Stimulated activated CD4-positive, alpha-beta T cell treated with anti-CD3 and anti-CD28 coated beads, Interleukin-4, amount 100 ng/mL, for 48 hours (primary cell): Measurements from ENCODE around the gene TRIM26.
"Not testable (repeated sequence)": the region's sequence is repeated elsewhere in the genome, so short reads cannot be mapped to it uniquely, and the experiment has no call there.

Experiments used
- DNase-seq, 2 donors: peaks; one replicate each; pipeline ENCODE4 v3.0.0-alpha.2; 2020; ENCODE audit warnings: low read depth in 2 of 2

The TRIM26 gene

DNA sequence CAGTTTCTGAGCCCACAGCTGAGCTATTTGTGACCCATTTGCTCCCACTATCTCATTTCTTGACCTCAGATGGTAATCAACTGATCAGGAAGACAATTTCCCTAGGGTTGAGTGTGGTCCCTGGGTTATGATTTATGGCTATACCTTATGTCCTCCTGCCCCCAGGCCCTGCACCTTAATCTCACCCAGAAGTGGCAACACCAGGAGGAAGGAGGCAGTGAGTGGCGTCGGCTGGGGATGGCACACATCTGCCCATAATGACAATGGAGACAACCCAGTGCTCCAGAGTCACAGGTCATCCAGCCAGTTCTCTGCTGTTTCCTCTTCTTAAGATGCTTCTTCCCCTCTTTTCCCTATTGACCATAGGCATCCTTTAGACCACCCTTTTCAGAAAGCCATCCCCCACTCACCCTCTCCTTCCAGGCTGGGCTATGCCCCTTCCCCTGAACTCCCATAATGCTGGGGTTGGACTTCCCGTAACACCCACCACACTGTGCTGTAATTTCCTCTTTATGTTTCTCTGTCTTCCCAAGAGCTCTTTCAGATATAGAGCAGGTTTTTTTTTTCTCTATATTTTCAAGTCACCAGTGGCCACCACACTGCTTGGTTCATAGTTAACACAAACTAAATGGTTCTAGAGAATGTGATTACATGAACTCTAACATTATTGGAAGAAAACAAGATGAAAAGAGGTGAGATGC, 60.1 kb downstream of the TRIM26 start:
- no peak for DNase-seq

DNA sequence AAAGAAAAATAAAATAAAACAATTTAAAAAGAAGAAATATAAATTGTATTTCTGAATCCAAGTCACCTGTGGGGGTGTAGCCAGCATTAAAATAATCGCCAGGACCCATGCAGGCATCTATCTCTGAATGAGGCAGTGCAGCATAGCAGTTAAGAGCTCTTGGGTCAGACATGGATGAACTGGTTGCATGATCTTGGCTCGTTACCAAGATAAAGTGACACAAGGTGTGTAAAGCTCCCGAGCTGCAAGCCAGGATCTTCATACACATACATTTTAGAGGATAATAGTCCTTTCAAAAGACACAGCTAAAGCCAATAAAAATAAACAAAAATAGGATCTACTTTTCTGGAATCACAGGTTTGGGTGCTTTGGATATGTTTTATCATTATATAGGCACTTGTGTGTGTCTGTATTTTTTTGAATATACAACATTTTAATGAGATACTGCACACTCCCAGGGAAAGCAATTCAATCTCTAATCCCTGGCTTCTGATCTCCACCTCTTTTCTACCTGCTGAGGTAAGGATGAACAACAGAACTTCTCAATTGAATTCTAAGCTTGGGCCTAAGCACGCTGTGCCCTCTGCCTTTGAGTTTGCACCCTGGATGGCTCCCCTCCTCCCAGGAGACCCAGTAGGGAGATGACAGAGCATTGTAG, 61.1 kb downstream of the TRIM26 start:
- no peak for DNase-seq

DNA sequence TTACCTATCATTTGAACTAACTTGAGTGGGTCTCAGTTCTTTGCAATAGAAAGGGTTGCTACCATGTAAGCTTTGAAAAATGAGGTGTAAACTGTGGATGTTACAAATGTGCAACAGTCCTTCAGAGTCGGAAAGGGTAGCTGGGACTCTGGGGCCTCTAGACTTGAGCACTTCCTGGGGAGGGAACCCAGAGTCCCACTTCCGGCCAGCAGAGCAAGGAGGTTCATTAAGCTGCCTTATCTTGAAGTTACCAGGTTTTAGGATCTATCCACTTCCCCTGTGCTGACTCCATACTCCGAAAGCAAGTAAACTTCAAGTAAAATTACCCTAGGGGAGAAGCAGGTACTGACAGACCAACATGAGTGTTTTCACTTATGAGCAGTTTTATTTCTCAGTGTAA, 61.6 kb downstream of the TRIM26 start:
- DNase-seq = no peak

DNA sequence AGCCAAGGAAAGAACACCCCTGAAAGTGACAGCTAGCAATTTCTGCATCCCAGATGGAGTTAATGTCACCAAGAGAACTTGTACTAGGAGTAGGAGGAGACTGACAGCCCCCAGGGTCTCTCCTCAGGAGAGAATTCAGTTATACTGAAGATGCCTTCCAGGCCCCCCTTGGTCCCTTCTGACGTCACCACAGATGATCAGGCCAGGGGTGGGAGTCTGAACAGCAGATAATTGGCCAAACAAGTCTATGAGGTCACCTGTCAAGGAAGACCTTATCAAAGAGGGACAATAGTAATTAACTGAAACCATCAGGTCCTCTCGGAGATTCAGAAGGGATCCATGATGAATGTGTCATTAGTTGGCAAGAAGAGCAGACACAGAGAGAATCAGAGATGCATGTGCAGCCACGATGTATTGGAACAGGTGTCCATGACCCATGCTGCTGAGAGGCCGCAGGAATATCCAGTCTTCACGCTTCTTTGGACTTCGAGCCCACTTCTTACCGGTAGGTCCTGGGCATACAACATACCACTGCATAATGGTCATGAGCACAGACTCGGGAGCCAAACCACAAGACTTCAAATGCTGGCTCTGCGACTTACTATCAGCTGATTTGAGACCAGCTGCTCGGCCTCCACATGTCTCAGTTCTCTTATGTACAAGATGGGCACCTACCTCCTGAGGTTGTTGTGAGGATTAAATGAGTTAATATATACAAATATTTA, 62.4 kb downstream of the TRIM26 start:
- no peak for DNase-seq

DNA sequence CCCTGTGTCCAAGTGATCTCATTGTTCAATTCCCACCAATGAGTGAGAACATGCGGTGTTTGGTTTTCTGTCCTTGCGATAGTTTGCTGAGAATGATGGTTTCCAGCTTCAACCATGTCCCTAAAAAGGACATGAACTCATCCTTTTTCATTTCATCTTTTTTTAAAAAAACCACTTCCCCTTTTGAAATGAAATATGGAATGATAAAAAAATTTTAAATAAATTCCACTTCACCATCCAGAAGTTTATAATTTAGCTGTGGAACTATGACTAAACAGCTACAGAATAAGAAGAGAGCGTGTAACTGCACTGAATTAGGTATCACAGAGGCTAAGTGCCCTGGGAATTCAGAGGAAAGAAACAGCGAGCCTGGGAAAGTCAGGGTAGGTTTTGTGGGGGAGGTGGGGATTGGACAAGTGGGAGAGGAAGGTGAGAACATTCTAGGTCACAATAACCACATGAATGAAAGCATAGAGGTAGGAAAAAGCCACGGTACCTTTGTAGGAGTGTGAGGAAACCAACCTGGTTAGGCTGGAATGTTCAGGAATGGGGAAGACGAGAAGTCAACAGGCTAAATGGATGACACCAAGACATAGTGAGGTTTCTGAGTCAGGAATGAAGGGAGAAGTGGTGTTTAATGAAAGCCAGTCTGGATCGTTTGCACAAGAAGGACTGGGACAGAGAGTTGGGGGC, 63.2 kb downstream of the TRIM26 start:
- no peak for DNase-seq

DNA sequence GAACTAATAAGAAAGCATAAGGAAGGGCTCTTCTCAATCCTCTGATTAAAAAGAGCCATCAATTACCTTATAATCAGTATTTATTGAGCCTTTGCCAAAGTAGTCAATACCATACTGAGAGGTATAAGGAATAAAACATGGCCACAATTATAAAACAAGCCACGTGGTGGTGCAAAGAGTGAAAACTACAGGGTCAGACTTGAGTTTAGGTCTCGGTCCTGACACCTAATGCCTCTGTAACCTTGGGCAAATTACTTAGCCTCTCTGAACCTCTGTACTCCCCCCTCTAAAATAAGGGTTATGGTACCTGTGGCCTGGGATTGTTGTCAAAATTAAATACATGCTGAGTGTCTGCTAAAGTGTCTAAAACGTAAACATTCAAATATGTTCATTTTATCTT, 64.0 kb downstream of the TRIM26 start:
- no peak for DNase-seq

DNA sequence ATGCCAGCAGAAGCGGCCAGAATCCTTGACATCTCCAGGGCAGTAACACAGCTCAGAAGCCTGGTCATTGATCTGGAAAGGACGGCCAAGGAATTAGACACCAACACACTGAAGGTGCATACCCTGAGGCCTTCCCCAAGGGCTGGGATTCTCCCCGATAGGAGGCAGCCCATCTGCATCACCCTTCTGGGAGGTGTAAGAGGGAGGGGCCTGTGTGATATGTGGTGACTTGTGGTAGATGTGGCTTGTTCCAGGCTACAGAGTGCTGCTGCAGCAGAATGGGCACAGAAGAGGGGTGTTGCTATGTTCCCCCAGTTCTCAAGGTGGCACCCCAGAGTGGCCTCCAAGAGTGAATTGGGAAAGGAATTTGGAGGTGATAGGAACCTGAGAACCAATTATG, 66.1 kb downstream of the TRIM26 start:
- DNase-seq = no peak

DNA sequence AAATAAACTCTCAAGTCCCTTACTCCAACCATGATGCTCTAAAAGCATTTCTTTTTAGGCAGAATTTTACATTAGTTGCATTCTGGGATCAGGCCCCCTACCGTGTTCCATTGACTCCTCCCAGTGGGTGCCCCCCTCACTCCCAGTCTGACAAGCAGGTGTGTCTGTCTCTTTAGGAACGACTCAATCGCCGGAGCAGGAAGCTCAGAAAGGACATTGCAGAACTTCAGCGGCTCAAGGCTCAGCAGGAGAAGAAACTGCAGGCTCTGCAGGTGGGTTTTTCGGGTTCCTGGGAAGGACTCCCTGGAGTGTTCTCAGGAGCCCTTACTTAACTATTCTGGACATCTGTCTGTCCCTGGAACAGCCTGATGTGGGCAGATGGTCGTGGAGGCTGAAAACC, 67.4 kb downstream of the TRIM26 start:
- DNase-seq = no peak

DNA sequence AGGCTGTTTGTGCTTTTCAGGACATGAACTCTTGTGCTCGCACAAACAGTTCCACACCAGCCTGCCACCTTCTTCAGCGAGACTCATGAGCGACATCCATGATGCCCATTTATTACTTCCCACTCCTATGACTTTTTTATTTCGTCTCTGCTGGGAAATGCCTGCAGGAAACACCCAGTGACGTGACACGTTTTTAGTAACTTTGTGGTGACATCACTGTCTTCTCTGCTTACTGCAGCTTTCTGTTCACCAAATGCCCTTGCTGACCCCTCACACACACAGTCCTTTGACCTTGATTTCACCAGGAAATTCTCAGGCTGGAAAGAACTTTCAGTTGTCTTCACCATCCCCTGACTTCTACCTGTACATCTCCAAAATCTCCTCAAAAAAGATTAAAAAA, 68.4 kb downstream of the TRIM26 start:
- DNase-seq = no peak

DNA sequence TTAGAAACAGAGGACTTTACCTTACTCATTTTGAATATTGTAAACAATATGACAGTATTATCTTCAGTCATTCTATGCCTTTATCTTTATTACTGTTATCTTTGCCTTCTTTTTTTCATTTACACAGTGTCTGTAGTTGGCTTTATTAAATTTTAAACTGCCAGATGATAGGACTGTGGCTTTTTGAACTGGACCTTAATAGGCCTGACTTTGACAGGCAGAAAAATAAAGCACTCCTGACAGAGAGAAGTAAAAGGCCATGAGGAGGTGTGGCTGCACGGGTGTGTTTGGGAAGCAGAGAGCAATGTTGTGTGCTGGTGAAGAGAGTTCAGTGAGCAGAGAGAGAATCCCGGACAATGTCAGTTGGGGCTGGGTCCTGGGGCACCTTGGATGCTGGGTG, 69.4 kb downstream of the TRIM26 start:
- no peak for DNase-seq

DNA sequence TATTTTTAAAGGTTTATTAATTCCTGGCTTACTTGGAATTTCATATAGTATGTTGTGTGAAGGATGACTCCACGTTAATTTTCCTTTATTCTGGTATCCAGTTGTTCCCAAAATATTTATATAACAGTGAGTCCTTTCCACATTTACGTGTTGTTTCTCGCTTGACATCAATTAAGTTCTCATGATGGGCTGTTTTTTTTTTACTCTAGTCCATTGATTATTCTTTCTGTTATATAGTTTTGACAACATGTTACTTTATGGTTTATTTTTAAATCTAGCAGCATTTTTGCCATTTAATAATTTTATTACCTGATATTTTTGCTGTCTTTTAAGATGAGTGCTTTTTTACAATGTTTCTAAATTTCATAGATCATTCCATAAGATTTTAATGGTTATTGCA, 70.5 kb downstream of the TRIM26 start:
- DNase-seq = no peak

DNA sequence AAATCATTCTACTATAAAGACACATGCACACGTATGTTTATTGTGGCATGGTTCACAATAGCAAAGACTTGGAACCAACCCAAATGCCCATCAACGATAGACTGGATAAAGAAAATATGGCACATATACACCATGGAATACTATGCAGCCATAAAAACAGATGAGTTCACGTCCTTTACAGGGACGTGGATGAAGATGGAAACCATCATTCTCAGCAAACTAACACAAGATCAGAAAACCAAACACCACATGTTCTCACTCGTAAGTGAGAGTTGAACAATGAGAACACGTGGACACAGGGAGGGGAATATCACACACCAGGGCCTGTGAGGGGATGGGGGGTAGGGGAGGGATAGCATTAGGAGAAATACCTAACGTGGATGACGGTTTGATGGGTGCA, 73.0 kb downstream of the TRIM26 start:
- not testable (repeated sequence) for DNase-seq

DNA sequence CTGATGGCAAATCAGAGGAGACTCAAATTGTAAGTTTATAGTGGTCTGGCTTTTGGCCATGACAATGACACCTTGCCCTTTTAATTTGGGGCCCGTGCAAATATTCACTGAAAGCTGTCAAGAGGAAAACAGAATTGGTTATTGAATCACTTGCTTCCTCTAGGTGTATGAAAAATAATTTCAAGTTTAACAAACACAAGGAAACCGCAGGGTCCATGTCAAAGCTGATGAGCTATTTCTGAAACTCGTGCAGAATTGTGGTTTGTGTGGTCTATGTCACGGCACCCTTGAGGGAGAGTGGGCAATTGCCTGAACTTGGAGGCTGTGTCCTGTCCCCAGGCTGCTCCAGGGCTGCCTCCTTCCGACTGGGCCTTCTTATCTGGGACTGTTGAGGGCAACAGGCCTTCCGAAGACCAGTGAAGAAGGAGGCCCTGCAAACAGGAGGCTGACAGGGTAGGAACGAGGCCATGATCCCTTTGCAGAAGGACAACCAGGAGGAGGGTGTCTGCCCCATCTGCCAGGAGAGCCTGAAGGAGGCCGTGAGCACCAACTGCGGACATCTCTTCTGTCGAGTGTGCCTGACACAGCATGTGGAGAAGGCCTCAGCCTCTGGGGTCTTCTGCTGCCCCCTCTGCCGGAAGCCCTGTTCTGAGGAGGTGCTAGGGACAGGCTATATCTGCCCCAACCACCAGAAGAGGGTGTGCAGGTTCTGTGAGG, 76.5 kb downstream of the TRIM26 start:
- DNase-seq = no peak

DNA sequence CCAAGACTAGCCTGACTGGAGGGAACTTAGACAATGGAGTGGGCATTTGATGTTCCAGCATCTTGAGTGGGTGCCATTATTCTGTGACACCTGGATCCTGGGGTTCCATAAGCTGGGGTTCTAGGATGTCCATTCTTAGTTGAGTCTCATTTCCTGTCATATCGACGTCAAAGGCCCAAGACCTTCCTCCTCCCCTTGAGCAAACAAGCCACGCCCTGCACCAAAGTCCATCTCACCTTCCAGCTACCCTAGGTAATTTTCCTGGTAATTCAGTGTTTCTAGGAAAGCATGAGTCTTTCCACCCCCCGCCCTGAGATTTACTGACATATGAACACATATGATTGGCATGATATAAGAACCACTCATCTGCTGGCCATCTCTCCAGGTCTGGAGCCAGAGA, 77.4 kb downstream of the TRIM26 start, which contains the start of gene TRIM40:
TRIM40 (plus strand) TSS at position 384 of the 400 bp plus-strand sequence. CDS start 897 bp downstream, outside the sequence.
- DNase-seq = no peak

DNA sequence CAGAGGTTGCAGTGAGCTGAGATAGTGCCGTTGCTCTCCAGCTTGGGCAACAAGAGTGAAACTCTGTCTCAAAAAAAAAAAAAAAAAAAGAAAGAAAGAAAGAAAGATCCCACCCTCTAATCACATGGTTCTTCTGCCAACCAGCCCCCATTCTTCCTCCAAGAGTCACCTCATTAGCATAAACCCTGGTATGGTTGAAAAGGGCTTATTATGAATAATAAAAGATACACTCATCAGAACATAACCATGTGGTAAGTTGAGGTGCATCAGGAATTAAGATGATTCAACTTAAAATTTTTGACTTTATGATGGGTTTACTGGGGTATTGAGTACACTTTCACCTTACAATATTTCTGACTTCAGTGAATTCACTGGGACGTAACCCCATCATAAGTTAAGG, 78.1 kb downstream of the TRIM26 start:
- DNase-seq = no peak
